Bronchial smooth muscle cell (primary cell): ENCODE data around the gene ALDH1L2. TPM values are rescaled to one million over a fixed set of nuclear protein-coding genes. Genes with fewer than 3 reads are reported as not detected.

Experiments used
- total RNA-seq: library from RNA; depleted of rRNA; stranded (reverse); fragments of >200 nt; gene quantifications from 2 replicates; pipeline ENCODE4 v1.2.1, GENCODE V29; 2014

ALDH1L2 gene
- total RNA-seq, result 21.1 and 29.5 TPM in 2 replicates

GRCh38 chr12:105084251-105085250 is at the start of gene ALDH1L2:
TSS of gene ALDH1L2 (minus strand) at chr12:105084458. CDS start at chr12:105084436, 22 bp downstream.

GRCh38 chr12:105107494-105108371 is 23.5 kb upstream of the ALDH1L2 start, which contains the start of gene WASHC4:
TSS of gene WASHC4 (plus strand) at chr12:105107731. CDS start at chr12:105107801, 70 bp downstream.

DNA sequence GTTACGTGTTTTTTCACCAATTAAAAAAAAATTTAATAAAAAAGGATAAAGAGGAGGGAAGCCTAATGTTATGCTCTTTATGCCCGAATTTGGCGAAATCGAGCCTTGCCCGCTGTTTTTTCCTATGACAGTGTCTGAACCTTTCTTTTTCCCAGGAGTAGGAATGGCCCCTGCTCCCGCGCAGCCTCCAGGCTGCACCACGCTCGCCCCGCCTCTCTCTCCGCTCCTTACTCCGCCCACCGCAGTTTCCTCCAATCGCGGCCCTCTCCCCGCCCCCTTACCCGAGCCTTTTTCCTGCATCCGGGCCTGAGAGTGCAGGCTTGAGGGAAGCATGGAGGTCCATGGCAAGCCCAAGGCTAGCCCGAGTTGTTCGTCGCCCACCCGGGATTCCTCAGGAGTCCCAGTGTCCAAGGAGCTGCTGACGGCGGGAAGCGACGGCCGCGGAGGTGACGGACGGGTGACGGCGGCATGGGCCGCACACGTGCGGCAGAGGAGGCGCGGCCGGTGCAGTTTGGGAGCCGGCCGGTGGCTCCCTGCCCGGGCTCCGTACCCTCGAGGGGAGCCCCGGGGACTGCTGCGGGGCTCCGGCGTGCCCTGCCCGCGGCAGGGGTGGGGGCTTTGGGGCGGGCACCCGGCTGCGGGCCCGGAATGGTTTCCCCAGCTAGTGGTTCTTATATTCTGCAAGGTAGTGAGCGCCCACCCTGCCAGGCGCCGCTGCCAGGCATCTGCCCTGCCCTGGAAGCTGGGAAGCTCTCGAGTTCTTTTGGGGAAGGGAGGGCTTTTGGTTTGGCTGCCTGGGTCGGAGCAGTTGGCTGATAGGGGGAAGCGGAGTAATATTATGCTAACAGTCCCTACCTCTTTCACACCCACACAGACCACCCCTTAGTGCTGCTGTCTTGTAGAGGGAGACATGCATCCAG is 98.0 kb downstream of the ALDH1L2 start, which contains the start of gene NOPCHAP1:
Gene NOPCHAP1 (plus strand): TSS at position 295 of the 920 bp plus-strand sequence. CDS start 37 bp downstream, at position 332.

Other genes with a start within 250 kb of the ALDH1L2 start
- 16.7 and 33.1 TPM in 2 replicates for gene SLC41A2, start 126.2 kb downstream of the ALDH1L2 start, total RNA-seq
- gene NOPCHAP1, start 98.1 kb downstream of the ALDH1L2 start, total RNA-seq, result 8.2 and 21.5 TPM in 2 replicates
- gene WASHC4, start 23.3 kb upstream of the ALDH1L2 start, total RNA-seq, result 46.9 and 73.3 TPM in 2 replicates
- gene APPL2, start 151.7 kb upstream of the ALDH1L2 start, total RNA-seq, result 39.6 and 52.7 TPM in 2 replicates
- gene C12orf75, start 246.2 kb upstream of the ALDH1L2 start, total RNA-seq, result 41.6 and 63.8 TPM in 2 replicates